ENCODE data around the gene GSTM4. TPM values are rescaled to one million over a fixed set of nuclear protein-coding genes. Genes with fewer than 3 reads are reported as not detected.

The GSTM4 gene
- polyA plus RNA-seq, 2 of the 4 experiments (the other 2 are of a cell fraction): 13.0 to 17.2 TPM

- TF ChIP-seq CTCF (IDR thresholded peaks at IDR 0.05) (no peak), PBX3 (IDR thresholded peaks at IDR 0.05) (no peak), BCL3 (IDR thresholded peaks at IDR 0.05) (no peak)
- WGBS (ENCODE audit: missing lambda C conversion rate): 76% methylated on average over 1 of the region's 1 CpG
- CTCF ChIA-PET: no interaction called here
Observed at GRCh38 chr1:109664671-109665070, 8.8 kb downstream of the GSTM4 start.

GRCh38 chr1:109667452-109668122 is 11.7 kb downstream of the GSTM4 start, which contains the start of gene GSTM2:
GSTM2 (plus strand) TSS chr1:109668057; CDS start chr1:109668116, 59 bp downstream.
- WGBS (ENCODE audit: missing lambda C conversion rate): 47% methylated on average over 8 of the region's 22 CpGs
- Histone ChIP-seq H3K4me2 (peak within 1 kb of the TSS; percentile 39), H3K9me3 (no peaks in the 10 kb centered on the region), H3K27ac (no peak within 1 kb of the TSS), H3K4me1 (peaks cover 4% of the 10 kb centered on the region; the same call in 1 of the 3 replicates), H3K4me3 (no peak within 1 kb of the TSS; the same call in 2 of the 3 replicates)
- TF ChIP-seq ZC3H11A (IDR thresholded peaks at IDR 0.05): no peak
- TF ChIP-seq HDAC2 (IDR thresholded peaks at IDR 0.05): no peak
- no peak for TF ChIP-seq ZSCAN20 (CRISPR knock-in tag; IDR thresholded peaks at IDR 0.05)
- no peak for TF ChIP-seq POLR2AphosphoS2 (conservative IDR thresholded peaks at IDR 0.05; ENCODE audit: low read length)
- TF ChIP-seq NR3C1 (IDR thresholded peaks at IDR 0.05): no peak
- FAIRE-seq: no peak
- CTCF ChIA-PET: interaction anchor here (1.5 to 1.6 kb wide), 3 partner anchors 10 to 317 kb away, joined by 3 to 4 read pairs (median 4); partner anchors contain the start of gene AHCYL1
- POLR2A ChIA-PET: no interaction called here
- peak; percentile 90 to 100 for ATAC-seq
- peak in 1 of 2 experiments; percentile 39 for DNase-seq (ENCODE audit: low read depth in 1 of 2, low spot score in 1 of 2)

More at GRCh38 chr1:109664671-109665070, 8.8 kb downstream of the GSTM4 start:
- Histone ChIP-seq H3K4me1 (peaks cover 4% of the 10 kb centered on the region; the same call in 1 of the 3 replicates), H3K27ac (no peak overlapping the region), H3K4me3 (no peak overlapping the region), H3K4me2 (no peak overlapping the region), H3K9me3 (no peaks in the 10 kb centered on the region)
- FAIRE-seq: no peak
- ATAC-seq: no peak
- POLR2A ChIA-PET: no interaction called here
- no peak for DNase-seq (ENCODE audit: low read depth in 1 of 2, low spot score in 1 of 2)

- 88% methylated on average over 10 of the region's 26 CpGs for WGBS (ENCODE audit: missing lambda C conversion rate)
- peaks cover 4% of the 10 kb centered on the region; the same call in 1 of the 3 replicates for H3K4me1 ChIP-seq
- CTCF ChIA-PET: interaction anchor here (0.5 to 1.6 kb wide), 3 partner anchors 11 to 136 kb away, joined by 3 to 4 read pairs (median 4); no protein-coding TSS in a partner anchor
- no peak for TF ChIP-seq KDM5A (IDR thresholded peaks at IDR 0.05)
- TF ChIP-seq FOXS1 (CRISPR knock-in tag; IDR thresholded peaks at IDR 0.05): no peak
- no peak for TF ChIP-seq ZC3H11A (IDR thresholded peaks at IDR 0.05)
- no peak for TF ChIP-seq CBX8 (IDR thresholded peaks at IDR 0.05)
- no peak for TF ChIP-seq ELK1 (IDR thresholded peaks at IDR 0.05; ENCODE audit: low read depth, low read length)
- no peak for TF ChIP-seq SREBF2 (IDR thresholded peaks at IDR 0.05)
- no peak for TF ChIP-seq FOSL2 (IDR thresholded peaks at IDR 0.05)
- no peak for TF ChIP-seq FOSL2 (CRISPR knock-in tag; IDR thresholded peaks at IDR 0.05)
- TF ChIP-seq KDM1A (IDR thresholded peaks at IDR 0.05; ENCODE audit: low read depth): no peak
- no peak for TF ChIP-seq BCL3 (IDR thresholded peaks at IDR 0.05)
- no peak for TF ChIP-seq TFCP2L1 (CRISPR knock-in tag; IDR thresholded peaks at IDR 0.05)
- TF ChIP-seq MAFK (IDR thresholded peaks at IDR 0.05; ENCODE audit: partially characterized antibody): no peak
- no peak for TF ChIP-seq ESRRA (IDR thresholded peaks at IDR 0.05; ENCODE audit: borderline replicate concordance, low read length)
- no peak for TF ChIP-seq ZFP36 (IDR thresholded peaks at IDR 0.05; ENCODE audit: borderline replicate concordance, partially characterized antibody)
- TF ChIP-seq RNF2 (IDR thresholded peaks at IDR 0.05; ENCODE audit: borderline replicate concordance, low read depth): no peak
- TF ChIP-seq ZNF302 (CRISPR knock-in tag; IDR thresholded peaks at IDR 0.05): no peak
- no peak for TF ChIP-seq HOXB5 (CRISPR knock-in tag; IDR thresholded peaks at IDR 0.05)
- TF ChIP-seq MAZ (IDR thresholded peaks at IDR 0.05; ENCODE audit: borderline replicate concordance, low read depth, low read length): no peak
- TF ChIP-seq SMC3 (IDR thresholded peaks at IDR 0.05): no peak
- no peak overlapping the region for H3K27ac ChIP-seq
- peak in 1 of 2 experiments; percentile 12; a peak in 3 of 6 replicates for ATAC-seq
- FAIRE-seq: no peak
- peak overlapping the region; percentile 39 for H3K4me2 ChIP-seq
- POLR2A ChIA-PET: no interaction called here
- no peak overlapping the region; the same call in 2 of the 3 replicates for H3K4me3 ChIP-seq
- no peaks in the 10 kb centered on the region for H3K9me3 ChIP-seq
- DNase-seq (ENCODE audit: low read depth in 1 of 2, low spot score in 1 of 2): no peak
Observed at GRCh38 chr1:109668123-109668775, 12.3 kb downstream of the GSTM4 start.
